ENCODE data around the gene SF3A1. TPM values are rescaled to one million over a fixed set of nuclear protein-coding genes. Genes with fewer than 3 reads are reported as not detected.

SF3A1 gene
- total RNA-seq, 1 donor from 2014 or later = 92.9 TPM

GRCh38 chr22:30332551-30332950 lies 24.1 kb downstream of the SF3A1 start:
- intact Hi-C loops (cut with DNase I) = no loop called here
- no peaks in the 10 kb centered on the region for H3K27me3 ChIP-seq
- no peak overlapping the region for H3K27ac ChIP-seq
- no peak for TF ChIP-seq CTCF (IDR thresholded peaks at IDR 0.05)
- no peaks in the 10 kb centered on the region for H3K4me1 ChIP-seq
- peaks cover 47 to 66% of the 10 kb centered on the region in 2 donors for H3K36me3 ChIP-seq
- no peak overlapping the region for H3K4me3 ChIP-seq
- no peaks in the 10 kb centered on the region for H3K9me3 ChIP-seq
- DNase-seq (ENCODE audit: low spot score in 2 of 2) = no peak

GRCh38 chr22:30328466-30329049 lies 28.1 kb downstream of the SF3A1 start:
- Histone ChIP-seq H3K27ac (peak overlapping the region in 1 of 2 donors; percentile 28), H3K9me3 (no peaks in the 10 kb centered on the region), H3K4me3 (no peak overlapping the region), H3K36me3 (peaks cover 9 to 26% of the 10 kb centered on the region in 2 donors), H3K4me1 (peaks cover 4 to 26% of the 10 kb centered on the region in 2 donors), H3K27me3 (no peaks in the 10 kb centered on the region)
- intact Hi-C loops (cut with DNase I) = loop anchor here (2.0 to 5.0 kb wide), 2 partner anchors 58 to 726 kb away; partner anchors contain the start of genes NF2 and RNF215
- TF ChIP-seq CTCF (IDR thresholded peaks at IDR 0.05) = no peak
- no peak for DNase-seq (ENCODE audit: low spot score in 2 of 2)

GRCh38 chr22:30327864-30328345 lies 28.8 kb downstream of the SF3A1 start:
- intact Hi-C loops (cut with DNase I) = loop anchor here (1.0 to 5.0 kb wide), 3 partner anchors 28 to 726 kb away; partner anchors contain the start of genes NF2, RNF215 and SF3A1
- peak overlapping the region in 1 of 2 donors; percentile 79 for H3K27ac ChIP-seq
- TF ChIP-seq CTCF (IDR thresholded peaks at IDR 0.05) = no peak
- DNase-seq (ENCODE audit: low spot score in 2 of 2) = no peak
- H3K9me3 ChIP-seq = no peaks in the 10 kb centered on the region
- peaks cover 10 to 32% of the 10 kb centered on the region in 2 donors for H3K4me1 ChIP-seq
- H3K4me3 ChIP-seq = no peak overlapping the region
- peaks cover 7 to 23% of the 10 kb centered on the region in 2 donors for H3K36me3 ChIP-seq
- H3K27me3 ChIP-seq = no peaks in the 10 kb centered on the region

- H3K9me3 ChIP-seq = no peaks in the 10 kb centered on the region
- intact Hi-C loops (cut with DNase I) = loop anchor here (1.0 to 5.0 kb wide), 4 partner anchors 23 to 725 kb away; partner anchors contain the start of genes NF2 and SF3A1
- no peaks in the 10 kb centered on the region for H3K27me3 ChIP-seq
- peak within 1 kb of the TSS; percentile 94 to 95 for H3K27ac ChIP-seq
- DNase-seq (ENCODE audit: low spot score in 2 of 2) = peak; percentile 80 to 95
- TF ChIP-seq CTCF (IDR thresholded peaks at IDR 0.05) = no peak
- H3K36me3 ChIP-seq = peaks cover 0 to 15% of the 10 kb centered on the region in 2 donors
- peak within 1 kb of the TSS; percentile 95 to 100 for H3K4me3 ChIP-seq
- H3K4me1 ChIP-seq = peaks cover 10 to 39% of the 10 kb centered on the region in 2 donors
Measured at GRCh38 chr22:30326706-30327362, 29.9 kb downstream of the SF3A1 start, which contains the start of gene TBC1D10A. Gene TBC1D10A, minus strand, starts transcription at chr22:30326941. Its CDS starts 60 bp downstream, at chr22:30326881.

- Histone ChIP-seq H3K27me3 (no peaks in the 10 kb centered on the region), H3K4me1 (peaks cover 12 to 43% of the 10 kb centered on the region in 2 donors), H3K36me3 (peaks cover 0 to 13% of the 10 kb centered on the region in 2 donors), H3K4me3 (peak overlapping the region; percentile 95 to 100), H3K9me3 (no peaks in the 10 kb centered on the region), H3K27ac (peak overlapping the region; percentile 94 to 95)
- DNase-seq (ENCODE audit: low spot score in 2 of 2) = peak in 1 of 2 donors; percentile 72
- intact Hi-C loops (cut with DNase I) = loop anchor here (1.0 to 5.0 kb wide), 3 partner anchors 22 to 724 kb away; partner anchors contain the start of gene NF2
- TF ChIP-seq CTCF (IDR thresholded peaks at IDR 0.05) = no peak
Measured at GRCh38 chr22:30326255-30326705, 30.4 kb downstream of the SF3A1 start.

Measured in ascending aorta (tissue), 2 donors.